ENCODE results near the gene PBRM1.

GRCh38 chr3:52670621-52671521, 14.8 kb downstream of the PBRM1 start:
- TF ChIP-seq CTCF (IDR thresholded peaks at IDR 0.05; ENCODE audit: poor library complexity) (no peak), EZH2phosphoT487 (IDR thresholded peaks at IDR 0.05; ENCODE audit: low read depth, severe bottlenecking, unreplicated experiment) (no peak), EZH2 (IDR thresholded peaks at IDR 0.05; ENCODE audit: borderline replicate concordance) (no peak)
